Common myeloid progenitor, CD34-positive (primary cell): ENCODE results near the gene RAB18.
"Not testable (repeated sequence)": the region's sequence is repeated elsewhere in the genome, so short reads cannot be mapped to it uniquely, and the experiment has no call there.

Experiments
- CTCF ChIA-PET: fragments of 350-600 bp; sonication (Branson Sonifier 250); formaldehyde crosslinking; loops from one replicate; lab custom pipeline; 2021; ENCODE audit warnings: antibody characterized with exemption; lab: Charles Lee
- POLR2A ChIA-PET: fragments of 350-600 bp; sonication (Branson Sonifier 250); formaldehyde crosslinking; loops from one replicate; lab custom pipeline; 2021; ENCODE audit warnings: antibody characterized with exemption; lab: Charles Lee
- DNase-seq, 3 donors: peaks; one replicate each; pipeline versions ENCODE4 v3.0.0 to v3.0.0-alpha.2; 2013
- H3K27ac ChIP-seq, 2 experiments: 1 replicate in 1 of 2; 2 replicates in 1 of 2; pipeline ENCODE4 v1.7.0; 2013; ENCODE audit warnings: inconsistent platforms in 2 of 2, low read length in 2 of 2, mild to moderate bottlenecking in 2 of 2, low read depth in 1 of 2, moderate library complexity in 1 of 2; ENCODE audit not compliant: severe bottlenecking in 2 of 2, insufficient read depth in 1 of 2, poor library complexity in 1 of 2
- H3K27me3 ChIP-seq, 5 experiments: replicated peaks in 2 of 5; 1 replicate in 3 of 5; 2 replicates in 2 of 5; pipeline versions ENCODE4 v1.6.1 to v1.7.0; 2013; ENCODE audit warnings: low read length in 4 of 5, mild to moderate bottlenecking in 2 of 5, moderate library complexity in 2 of 5, inconsistent platforms in 1 of 5; ENCODE audit not compliant: insufficient read depth in 5 of 5, control insufficient read depth in 4 of 5
- H3K36me3 ChIP-seq, 4 experiments: 1 replicate in 2 of 4; 2 replicates in 2 of 4; pipeline versions ENCODE4 v1.6.1 to v1.7.0; 2013; ENCODE audit warnings: low read length in 3 of 4, control low read depth in 1 of 4, mild to moderate bottlenecking in 1 of 4; ENCODE audit not compliant: control insufficient read depth in 4 of 4, insufficient read depth in 4 of 4
- H3K4me1 ChIP-seq, 4 experiments: 1 replicate in 3 of 4; 2 replicates in 1 of 4; pipeline versions ENCODE4 v1.6.1 to v1.7.1; 2013; ENCODE audit warnings: low read length in 3 of 4, mild to moderate bottlenecking in 3 of 4, control low read depth in 1 of 4, inconsistent platforms in 1 of 4, moderate library complexity in 1 of 4; ENCODE audit not compliant: control insufficient read depth in 4 of 4, insufficient read depth in 4 of 4; ENCODE audit errors: control extremely low read depth in 1 of 4
- H3K4me3 ChIP-seq, 7 experiments: 1 replicate in 4 of 7; 2 replicates in 3 of 7; pipeline versions ENCODE4 v1.5.1 to v1.7.0; 2013; ENCODE audit warnings: mild to moderate bottlenecking in 7 of 7, low read length in 6 of 7, moderate library complexity in 6 of 7, inconsistent platforms in 2 of 7, low read depth in 2 of 7, control low read depth in 1 of 7; ENCODE audit not compliant: insufficient read depth in 4 of 7, control insufficient read depth in 1 of 7; ENCODE audit errors: extremely low read depth in 1 of 7
- H3K9me3 ChIP-seq, 5 experiments: 1 replicate in 4 of 5; 2 replicates in 1 of 5; pipeline versions ENCODE4 v1.6.1 to v1.7.1; 2013; ENCODE audit warnings: low read length in 4 of 5, mild to moderate bottlenecking in 2 of 5, inconsistent platforms in 1 of 5, low read depth in 1 of 5, moderate library complexity in 1 of 5; ENCODE audit not compliant: control insufficient read depth in 4 of 5, insufficient read depth in 2 of 5; ENCODE audit errors: control extremely low read depth in 1 of 5
- WGBS: methylation state at CpG from one replicate; pipeline ENCODE4 v1.1.5; 2013; ENCODE audit not compliant: insufficient coverage; 5-methylcytosine and 5-hydroxymethylcytosine counted together

RAB18 gene

GRCh38 chr10:27569946-27570345 lies 65.8 kb downstream of the RAB18 start:
- Histone ChIP-seq H3K4me1 (no peaks in the 10 kb centered on the region), H3K36me3 (no peaks in the 10 kb centered on the region), H3K4me3 (no peak overlapping the region), H3K27me3 (no peaks in the 10 kb centered on the region), H3K9me3 (no peaks in the 10 kb centered on the region), H3K27ac (no peak overlapping the region)
- ChIA-PET POLR2A (no interaction called here), CTCF (interaction anchor here (1.8 kb wide), 1 partner anchor 12 kb away, joined by 4 read pairs; no protein-coding TSS in a partner anchor)
- DNase-seq = no peak
- WGBS = 100% methylated on average over 3 of the region's 4 CpGs

- POLR2A ChIA-PET, H3K4me3 ChIP-seq, DNase-seq, H3K36me3 ChIP-seq, H3K27me3 ChIP-seq, H3K4me1 ChIP-seq, H3K27ac ChIP-seq, CTCF ChIA-PET, H3K9me3 ChIP-seq: not testable (repeated sequence)
- WGBS = 100% methylated on average over 3 of the region's 5 CpGs
Measured at GRCh38 chr10:27577038-27577437, 72.9 kb downstream of the RAB18 start.

GRCh38 chr10:27578316-27578715 lies 74.2 kb downstream of the RAB18 start:
- no peaks in the 10 kb centered on the region for H3K4me1 ChIP-seq
- no peak for DNase-seq
- no peaks in the 10 kb centered on the region for H3K36me3 ChIP-seq
- ChIA-PET POLR2A (interaction anchor here (0.6 kb wide), 1 partner anchor 51 kb away, joined by 3 read pairs; no protein-coding TSS in a partner anchor), CTCF (interaction anchor here (0.7 to 0.8 kb wide), 2 partner anchors 20 to 80 kb away, joined by 3 to 4 read pairs; no protein-coding TSS in a partner anchor)
- H3K4me3 ChIP-seq = no peak overlapping the region
- peaks cover 0 to 1% (median 0%) of the 10 kb centered on the region in 5 experiments for H3K9me3 ChIP-seq
- no peak overlapping the region for H3K27ac ChIP-seq
- WGBS = 100% methylated on average over 2 of the region's 4 CpGs
- H3K27me3 ChIP-seq = no peaks in the 10 kb centered on the region

GRCh38 chr10:27581225-27581624 lies 77.1 kb downstream of the RAB18 start:
- ChIA-PET POLR2A (no interaction called here), CTCF (no interaction called here)
- H3K9me3 ChIP-seq = peaks cover 0 to 3% (median 0%) of the 10 kb centered on the region in 5 experiments
- H3K4me3 ChIP-seq = no peak overlapping the region
- whole genome bisulfite sequencing = 83% methylated on average over 1 of the region's 4 CpGs
- H3K27me3 ChIP-seq = no peaks in the 10 kb centered on the region
- no peak overlapping the region for H3K27ac ChIP-seq
- no peaks in the 10 kb centered on the region for H3K4me1 ChIP-seq
- H3K36me3 ChIP-seq = no peaks in the 10 kb centered on the region
- no peak for DNase-seq

DNA sequence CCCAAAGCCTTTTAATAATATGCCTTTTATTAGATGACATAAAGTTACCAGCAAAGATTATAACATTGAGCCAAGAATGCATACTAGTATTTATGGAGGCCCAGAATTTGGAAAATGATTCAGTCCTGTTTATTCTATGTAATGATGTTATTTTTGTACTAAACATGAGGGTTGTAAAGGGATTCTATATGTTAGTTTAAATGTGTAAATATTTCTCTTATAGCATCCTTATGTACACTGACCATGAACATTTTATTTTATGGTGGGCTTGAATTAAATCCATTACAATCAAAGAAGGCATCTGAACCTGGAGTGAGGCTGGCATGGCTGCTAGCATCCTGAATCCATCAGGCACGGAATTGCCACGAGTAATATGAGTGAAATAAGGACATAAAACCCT lies 80.2 kb downstream of the RAB18 start:
- H3K36me3 ChIP-seq = no peaks in the 10 kb centered on the region
- H3K4me3 ChIP-seq = no peak overlapping the region
- H3K9me3 ChIP-seq = peaks cover 0 to 3% (median 0%) of the 10 kb centered on the region in 5 experiments
- H3K27ac ChIP-seq = no peak overlapping the region
- DNase-seq = no peak
- no CpG with 5 or more reads among the region's 2 CpGs for WGBS
- ChIA-PET CTCF (no interaction called here), POLR2A (no interaction called here)
- H3K27me3 ChIP-seq = no peaks in the 10 kb centered on the region
- no peaks in the 10 kb centered on the region for H3K4me1 ChIP-seq
